ENCODE measurements around the gene MAGEA2. TPM values are rescaled to one million over a fixed set of nuclear protein-coding genes. Genes with fewer than 3 reads are reported as not detected.

Gene MAGEA2
- not detected in 2 replicates for total RNA-seq

GRCh38 chrX:152753686-152754650 is at the start of gene MAGEA2:
Gene MAGEA2 (minus strand): TSS chrX:152753842. CDS start chrX:152751363, 2,479 bp downstream.

GRCh38 chrX:152769549-152770289 is 16.1 kb upstream of the MAGEA2 start, which contains the start of gene MAGEA6:
Gene MAGEA6 (minus strand): TSS chrX:152769689. CDS start chrX:152767650, 2,039 bp downstream.

GRCh38 chrX:152758918-152759317 is 5.3 kb upstream of the MAGEA2 start, which contains the start of gene CSAG3:
Gene CSAG3 (plus strand): TSS chrX:152759218.

GRCh38 chrX:152733261-152733975 is 20.2 kb downstream of the MAGEA2 start, which contains the start of the genes CSAG1 and MAGEA12:
Gene CSAG1 (minus strand): TSS chrX:152733721. CDS start chrX:152732460, 1,261 bp downstream.
Gene MAGEA12 (plus strand): TSS chrX:152733757. CDS start chrX:152736162, 2,405 bp downstream.

GRCh38 chrX:152713815-152714787 is 39.5 kb downstream of the MAGEA2 start, which contains the start of gene MAGEA2B:
Gene MAGEA2B (plus strand): TSS chrX:152714628. CDS start chrX:152717107, 2,479 bp downstream.

GRCh38 chrX:152709173-152709572 is 44.5 kb downstream of the MAGEA2 start, which contains the start of gene CSAG2:
Gene CSAG2 (minus strand): TSS chrX:152709273. CDS start chrX:152709112, 161 bp downstream.

Other genes with a start within 250 kb of the MAGEA2 start
- not detected in 2 replicates for gene GABRQ, start 115.9 kb downstream of the MAGEA2 start, total RNA-seq
- not detected in 2 replicates for gene MAGEA3, start 55.0 kb downstream of the MAGEA2 start, total RNA-seq
- gene CSAG2, start 44.6 kb downstream of the MAGEA2 start, total RNA-seq, result not detected in 2 replicates
- not detected in 2 replicates for gene MAGEA2B, start 39.2 kb downstream of the MAGEA2 start, total RNA-seq
- not detected in 2 replicates for gene CSAG1, start 20.1 kb downstream of the MAGEA2 start, total RNA-seq
- gene MAGEA12, start 20.1 kb downstream of the MAGEA2 start, total RNA-seq, result not detected in 2 replicates
- not detected in 2 replicates for gene CSAG3, start 5.4 kb upstream of the MAGEA2 start, total RNA-seq
- gene MAGEA6, start 15.8 kb upstream of the MAGEA2 start, total RNA-seq, result not detected in 2 replicates
- gene CETN2, start 76.9 kb upstream of the MAGEA2 start, total RNA-seq, result 23.5 and 31.4 TPM in 2 replicates
- 10.8 and 23.8 TPM in 2 replicates for gene NSDHL, start 77.2 kb upstream of the MAGEA2 start, total RNA-seq
- 0.65 and 25.3 TPM in 2 replicates for gene ZNF185, start 144.2 kb upstream of the MAGEA2 start, total RNA-seq
- not detected in 2 replicates for gene PNMA5, start 240.3 kb upstream of the MAGEA2 start, total RNA-seq